ENCODE data around the gene PHKG1.
"Not testable (repeated sequence)": the region's sequence is repeated elsewhere in the genome, so short reads cannot be mapped to it uniquely, and the experiment has no call there.

Gene PHKG1

GRCh38 chr7:56083150-56083785, 9.5 kb downstream of the PHKG1 start:
- DNase-seq (ENCODE audit: low spot score) = no peak

- no peak for DNase-seq (ENCODE audit: low spot score)
Measured at GRCh38 chr7:56081626-56082340, 11.0 kb downstream of the PHKG1 start.

GRCh38 chr7:56080726-56081435, 11.9 kb downstream of the PHKG1 start:
- DNase-seq (ENCODE audit: low spot score) = not testable (repeated sequence)

DNA sequence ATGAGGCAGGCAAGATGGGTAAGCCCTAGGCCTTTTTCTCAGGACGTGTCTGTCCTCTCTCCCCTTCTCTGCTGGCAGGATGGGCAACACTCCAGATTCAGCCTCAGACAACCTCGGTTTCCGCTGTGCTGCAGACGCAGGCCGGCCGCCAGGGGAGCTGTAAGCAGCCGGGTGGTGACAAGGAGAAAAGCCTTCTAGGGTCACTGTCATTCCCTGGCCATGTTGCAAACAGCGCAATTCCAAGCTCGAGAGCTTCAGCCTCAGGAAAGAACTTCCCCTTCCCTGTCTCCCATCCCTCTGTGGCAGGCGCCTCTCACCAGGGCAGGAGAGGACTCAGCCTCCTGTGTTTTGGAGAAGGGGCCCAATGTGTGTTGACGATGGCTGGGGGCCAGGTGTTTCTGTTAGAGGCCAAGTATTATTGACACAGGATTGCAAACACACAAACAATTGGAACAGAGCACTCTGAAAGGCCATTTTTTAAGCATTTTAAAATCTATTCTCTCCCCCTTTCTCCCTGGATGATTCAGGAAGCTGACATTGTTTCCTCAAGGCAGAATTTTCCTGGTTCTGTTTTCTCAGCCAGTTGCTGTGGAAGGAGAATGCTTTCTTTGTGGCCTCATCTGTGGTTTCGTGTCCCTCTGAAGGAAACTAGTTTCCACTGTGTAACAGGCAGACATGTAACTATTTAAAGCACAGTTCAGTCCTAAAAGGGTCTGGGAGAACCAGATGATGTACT, 13.1 kb downstream of the PHKG1 start:
- no peak for DNase-seq (ENCODE audit: low spot score)

GRCh38 chr7:56078196-56078595, 14.6 kb downstream of the PHKG1 start:
- DNase-seq (ENCODE audit: low spot score) = no peak

DNA sequence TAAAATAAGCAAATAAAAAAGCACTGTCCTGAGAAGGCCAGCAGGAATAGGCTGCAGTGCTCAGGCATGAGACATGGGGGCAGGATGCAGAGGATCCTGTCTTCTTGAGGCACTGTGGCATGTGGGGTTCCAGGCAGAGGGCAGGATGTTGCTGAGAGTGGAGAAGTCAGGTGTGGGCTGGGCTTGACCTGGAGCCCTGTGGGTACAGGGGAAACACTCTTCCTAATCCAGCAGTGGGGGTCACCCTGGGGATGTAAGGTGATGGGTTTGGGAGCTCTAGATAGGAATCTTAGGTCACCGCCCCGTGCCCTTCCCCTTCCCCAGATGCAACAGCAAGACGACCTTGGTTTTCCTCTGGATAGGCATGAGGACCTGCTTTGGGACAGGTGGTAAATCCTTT, 15.1 kb downstream of the PHKG1 start:
- DNase-seq (ENCODE audit: low spot score) = no peak

- DNase-seq (ENCODE audit: low spot score) = peak; percentile 88
Measured at GRCh38 chr7:56074371-56074791, 18.4 kb downstream of the PHKG1 start.

DNA sequence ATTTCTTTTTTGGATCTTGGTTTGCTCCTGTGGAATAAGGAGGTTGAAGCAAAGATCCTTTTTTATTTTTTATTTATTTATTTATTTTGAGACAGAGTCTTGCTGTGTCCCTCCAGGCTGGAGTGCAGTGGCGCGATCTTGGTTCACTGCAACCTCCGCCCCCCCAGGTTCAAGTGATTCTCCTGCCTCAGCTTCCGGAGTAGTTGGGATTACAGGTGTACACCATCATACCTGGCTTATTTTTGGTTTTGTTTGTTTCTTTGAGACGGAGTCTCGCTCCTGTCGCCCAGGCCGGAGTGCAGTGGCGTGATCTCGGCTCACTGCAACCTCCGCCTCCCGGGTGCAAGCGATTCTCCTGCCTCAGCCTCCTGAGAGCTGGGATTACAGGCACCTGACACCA, 26.4 kb downstream of the PHKG1 start:
- not testable (repeated sequence) for DNase-seq (ENCODE audit: low spot score)

DNA sequence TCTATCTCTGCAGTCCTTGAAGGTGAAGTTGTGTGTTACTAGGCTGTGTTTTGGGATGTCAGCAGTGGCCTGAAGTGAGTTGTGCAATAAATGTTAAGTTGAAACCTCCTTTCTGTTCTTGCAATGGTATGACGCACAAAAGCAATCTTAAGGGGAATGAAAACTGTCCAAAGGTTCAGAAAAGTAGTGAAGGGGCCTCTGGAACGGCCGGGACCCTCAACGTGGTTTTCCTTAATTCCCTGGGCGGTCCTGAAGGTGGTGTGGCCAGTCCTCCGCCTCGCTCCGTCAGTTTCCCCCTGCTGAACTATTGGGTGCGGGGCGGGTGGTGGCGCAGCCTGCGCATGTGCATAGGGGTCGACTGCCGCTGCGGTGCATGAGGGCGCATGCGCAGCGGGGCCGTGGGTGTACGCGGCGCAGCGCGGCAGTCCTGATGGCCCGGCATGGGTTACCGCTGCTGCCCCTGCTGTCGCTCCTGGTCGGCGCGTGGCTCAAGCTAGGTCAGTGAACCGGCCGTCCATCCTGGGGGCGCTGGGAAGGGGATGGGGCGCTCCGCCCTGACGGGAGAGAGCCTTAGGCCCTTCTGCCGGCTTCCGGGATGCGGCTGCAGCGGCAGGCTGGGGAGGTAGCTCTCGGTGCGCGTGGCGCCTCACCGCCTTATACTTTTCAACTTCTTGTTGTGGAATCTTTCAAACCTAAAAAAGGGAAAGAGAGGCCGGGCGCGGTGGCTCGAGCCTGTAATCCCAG, 28.7 kb downstream of the PHKG1 start, which contains the start of gene SUMF2:
TSS of gene SUMF2 (plus strand) at position 405 of the 744 bp plus-strand sequence. CDS start at position 431, 26 bp downstream.
- DNase-seq (ENCODE audit: low spot score) = peak; percentile 89

GRCh38 chr7:56063500-56063881, 29.3 kb downstream of the PHKG1 start:
- no peak for DNase-seq (ENCODE audit: low spot score)

- peak; percentile 86 for DNase-seq (ENCODE audit: low spot score)
Measured at GRCh38 chr7:56062382-56062781, 30.4 kb downstream of the PHKG1 start.

DNA sequence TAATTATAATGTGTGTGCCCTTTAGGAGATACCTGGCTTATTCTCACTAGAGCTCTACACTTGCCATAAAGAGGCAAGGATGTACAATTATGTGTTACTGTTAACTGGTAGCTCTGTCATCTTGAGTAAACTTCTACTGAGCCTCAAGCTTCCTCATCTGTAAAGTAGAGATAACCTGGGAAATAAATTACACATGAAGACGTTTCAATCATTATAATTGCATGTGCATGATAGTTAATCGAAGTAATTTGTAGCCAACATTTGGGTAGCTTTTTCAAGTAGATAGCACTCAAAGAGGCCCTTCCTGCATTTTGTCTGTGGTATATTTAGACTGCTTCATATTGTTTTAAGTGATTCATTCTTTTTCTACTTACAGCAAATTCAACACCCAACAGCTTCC, 38.8 kb downstream of the PHKG1 start:
- DNase-seq (ENCODE audit: low spot score) = no peak

DNA sequence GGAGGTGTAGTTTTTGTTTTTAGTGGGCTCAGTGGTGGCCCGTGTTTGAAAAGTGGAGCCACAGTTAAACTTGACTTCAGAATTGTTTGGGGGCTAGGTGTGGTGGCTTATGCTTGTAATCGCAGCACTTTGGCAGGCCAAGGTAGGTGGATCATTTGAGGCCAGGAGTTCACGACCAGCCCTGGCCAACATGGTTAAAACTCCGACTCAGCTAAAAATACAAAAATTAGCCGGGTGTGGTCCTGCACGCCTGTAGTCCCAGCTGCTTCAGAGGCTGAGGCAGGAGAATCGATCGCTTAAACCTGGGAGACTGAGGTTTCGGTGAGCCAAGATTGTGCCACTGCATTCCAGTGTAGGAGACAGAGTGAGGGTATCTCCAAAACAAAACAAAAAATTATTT, 39.4 kb downstream of the PHKG1 start:
- DNase-seq (ENCODE audit: low spot score) = no peak

GRCh38 chr7:56051339-56052191, 41.2 kb downstream of the PHKG1 start, which contains the start of the genes CCT6A and PSPH:
TSS of gene CCT6A (plus strand) at chr7:56051765. CDS start at chr7:56051849, 84 bp downstream.
TSS of gene PSPH (minus strand) at chr7:56051444. CDS start at chr7:56021212, 30,232 bp downstream.
- peak; percentile 96 for DNase-seq (ENCODE audit: low spot score)

GRCh38 chr7:56051053-56051338, 41.8 kb downstream of the PHKG1 start:
- DNase-seq (ENCODE audit: low spot score) = no peak

GRCh38 chr7:56048763-56049162, 44.0 kb downstream of the PHKG1 start:
- DNase-seq (ENCODE audit: low spot score) = not testable (repeated sequence)

DNA sequence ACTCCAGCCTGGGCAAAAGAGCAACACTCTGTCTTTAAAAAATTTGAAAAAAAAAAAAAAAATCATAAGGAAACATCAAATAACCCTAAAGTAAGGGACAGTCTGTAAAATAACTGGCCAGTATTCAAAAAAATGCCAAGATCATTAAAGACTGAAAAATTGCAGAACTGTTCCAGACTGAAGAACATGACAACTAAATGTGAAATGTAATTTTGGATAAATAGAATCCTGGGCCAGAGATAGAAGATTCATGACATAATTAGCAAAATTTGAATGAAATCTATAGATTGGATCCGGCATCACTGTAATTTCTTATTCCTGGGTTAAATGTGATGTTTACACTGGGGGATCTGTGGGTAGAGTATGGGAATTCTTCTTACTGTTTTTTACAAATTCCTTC, 44.5 kb downstream of the PHKG1 start:
- DNase-seq (ENCODE audit: low spot score) = no peak

- not testable (repeated sequence) for DNase-seq (ENCODE audit: low spot score)
Measured at GRCh38 chr7:56047446-56048116, 45.2 kb downstream of the PHKG1 start.

GRCh38 chr7:56046721-56047445, 45.9 kb downstream of the PHKG1 start:
- DNase-seq (ENCODE audit: low spot score) = no peak

All from RKO (cell line).